ENCODE results near the gene ACTR3C.
"Not testable (repeated sequence)": the region's sequence is repeated elsewhere in the genome, so short reads cannot be mapped to it uniquely, and the experiment has no call there.

The ACTR3C gene

DNA sequence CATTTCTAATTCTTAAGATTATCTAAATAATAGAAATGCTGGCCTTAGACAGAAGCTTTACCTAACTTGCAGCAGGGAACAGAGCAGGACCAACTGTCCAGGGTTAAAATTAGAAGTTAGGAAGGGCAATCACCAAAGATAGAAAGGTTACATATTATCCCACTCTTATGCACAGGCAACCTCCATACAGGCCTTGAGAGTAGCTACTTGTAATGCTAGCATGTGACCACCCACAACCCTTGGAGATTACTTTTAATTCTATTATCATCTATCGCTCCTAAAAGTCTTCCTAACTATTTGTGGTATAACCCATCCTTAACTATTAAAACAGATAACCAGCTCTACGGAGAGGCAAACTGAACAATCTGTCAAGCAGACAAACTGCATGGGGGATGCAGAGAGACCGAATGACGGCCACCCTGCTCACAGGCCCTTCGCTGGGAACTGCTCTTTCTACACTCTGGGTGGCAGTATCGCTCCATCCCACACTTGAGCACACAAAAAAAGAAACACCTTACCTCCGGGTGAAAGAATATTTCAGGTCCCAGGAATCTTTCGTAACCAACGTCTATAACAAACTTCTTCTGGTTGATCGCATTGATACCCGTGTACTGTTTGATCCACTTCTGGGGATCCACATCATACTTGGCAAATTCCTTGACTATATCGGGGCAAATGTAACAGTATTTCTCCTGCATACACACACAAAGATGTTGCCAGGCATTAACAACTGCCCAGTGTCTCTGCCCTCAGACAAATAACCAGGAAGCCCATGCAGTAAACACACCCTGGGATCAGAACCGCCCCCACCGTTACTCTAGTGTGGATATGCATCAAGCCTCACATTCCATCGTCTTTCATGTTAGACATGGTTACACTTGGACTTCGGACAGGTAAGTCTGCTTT lies 37.2 kb downstream of the ACTR3C start:
- H3K9ac ChIP-seq (ENCODE audit: low read depth, low read length); H3K27me3 ChIP-seq (ENCODE audit: control insufficient read depth, insufficient read depth, low read length); H3K4me3 ChIP-seq (ENCODE audit: low read depth, low read length); H3K4me1 ChIP-seq (ENCODE audit: control insufficient read depth, insufficient read depth, low read length); H3K9me3 ChIP-seq (ENCODE audit: control insufficient read depth, insufficient read depth, low read length); H3K36me3 ChIP-seq (ENCODE audit: control insufficient read depth, insufficient read depth, low read length): not testable (repeated sequence)

- not testable (repeated sequence) for H3K4me1 ChIP-seq (ENCODE audit: control insufficient read depth, insufficient read depth, low read length)
Observed at GRCh38 chr7:150283608-150284007, 39.7 kb downstream of the ACTR3C start.

DNA sequence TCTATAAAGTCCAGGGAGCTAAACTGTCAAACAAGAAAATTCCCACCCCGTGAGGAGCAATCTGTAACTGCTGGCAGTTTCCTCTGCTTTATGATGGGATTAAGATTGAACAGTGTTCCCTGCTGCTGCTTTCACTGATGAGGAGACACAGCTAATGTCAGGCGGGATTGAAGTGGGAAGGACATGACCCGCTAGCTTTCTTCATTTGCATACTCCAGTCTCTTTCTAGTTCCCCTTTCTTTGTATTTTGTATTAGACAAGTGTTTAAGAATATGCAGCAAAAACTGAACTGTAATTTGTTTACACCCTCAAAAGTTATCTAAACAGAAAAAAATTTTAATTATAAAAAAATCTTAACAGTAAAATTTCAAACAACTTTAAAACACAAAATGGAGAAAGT lies 40.2 kb downstream of the ACTR3C start:
- not testable (repeated sequence) for H3K36me3 ChIP-seq (ENCODE audit: control insufficient read depth, insufficient read depth, low read length); H3K9me3 ChIP-seq (ENCODE audit: control insufficient read depth, insufficient read depth, low read length); H3K27me3 ChIP-seq (ENCODE audit: control insufficient read depth, insufficient read depth, low read length); H3K4me3 ChIP-seq (ENCODE audit: low read depth, low read length); H3K4me1 ChIP-seq (ENCODE audit: control insufficient read depth, insufficient read depth, low read length); H3K9ac ChIP-seq (ENCODE audit: low read depth, low read length)

More at GRCh38 chr7:150283608-150284007, 39.7 kb downstream of the ACTR3C start:
- not testable (repeated sequence) for H3K9me3 ChIP-seq (ENCODE audit: control insufficient read depth, insufficient read depth, low read length); H3K4me3 ChIP-seq (ENCODE audit: low read depth, low read length); H3K9ac ChIP-seq (ENCODE audit: low read depth, low read length); H3K27me3 ChIP-seq (ENCODE audit: control insufficient read depth, insufficient read depth, low read length); H3K36me3 ChIP-seq (ENCODE audit: control insufficient read depth, insufficient read depth, low read length)

- H3K4me1 ChIP-seq (ENCODE audit: control insufficient read depth, insufficient read depth, low read length); H3K9me3 ChIP-seq (ENCODE audit: control insufficient read depth, insufficient read depth, low read length); H3K27me3 ChIP-seq (ENCODE audit: control insufficient read depth, insufficient read depth, low read length); H3K36me3 ChIP-seq (ENCODE audit: control insufficient read depth, insufficient read depth, low read length); H3K9ac ChIP-seq (ENCODE audit: low read depth, low read length); H3K4me3 ChIP-seq (ENCODE audit: low read depth, low read length): not testable (repeated sequence)
Observed at GRCh38 chr7:150281681-150282403, 41.5 kb downstream of the ACTR3C start.

DNA sequence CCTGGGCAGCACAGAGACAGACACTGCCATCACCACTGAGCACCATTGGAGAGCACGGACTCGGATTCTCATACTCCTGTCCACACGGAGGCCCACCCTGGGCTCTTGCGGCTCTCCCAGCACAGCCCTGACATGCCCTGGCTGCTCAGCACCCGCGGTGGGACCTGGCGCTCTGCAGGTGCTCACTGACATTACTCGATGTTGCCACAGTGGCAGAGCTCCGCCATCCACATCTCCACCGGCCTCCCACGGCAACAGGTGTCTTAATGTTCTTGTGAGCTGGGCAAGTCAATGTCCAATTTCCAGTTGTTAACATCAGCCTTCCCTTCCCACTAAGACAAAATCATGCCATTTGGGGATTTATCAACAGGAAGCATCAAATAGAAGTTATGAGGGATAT lies 45.0 kb downstream of the ACTR3C start:
- H3K9me3 ChIP-seq (ENCODE audit: control insufficient read depth, insufficient read depth, low read length); H3K4me3 ChIP-seq (ENCODE audit: low read depth, low read length); H3K9ac ChIP-seq (ENCODE audit: low read depth, low read length); H3K36me3 ChIP-seq (ENCODE audit: control insufficient read depth, insufficient read depth, low read length); H3K4me1 ChIP-seq (ENCODE audit: control insufficient read depth, insufficient read depth, low read length); H3K27me3 ChIP-seq (ENCODE audit: control insufficient read depth, insufficient read depth, low read length): not testable (repeated sequence)

DNA sequence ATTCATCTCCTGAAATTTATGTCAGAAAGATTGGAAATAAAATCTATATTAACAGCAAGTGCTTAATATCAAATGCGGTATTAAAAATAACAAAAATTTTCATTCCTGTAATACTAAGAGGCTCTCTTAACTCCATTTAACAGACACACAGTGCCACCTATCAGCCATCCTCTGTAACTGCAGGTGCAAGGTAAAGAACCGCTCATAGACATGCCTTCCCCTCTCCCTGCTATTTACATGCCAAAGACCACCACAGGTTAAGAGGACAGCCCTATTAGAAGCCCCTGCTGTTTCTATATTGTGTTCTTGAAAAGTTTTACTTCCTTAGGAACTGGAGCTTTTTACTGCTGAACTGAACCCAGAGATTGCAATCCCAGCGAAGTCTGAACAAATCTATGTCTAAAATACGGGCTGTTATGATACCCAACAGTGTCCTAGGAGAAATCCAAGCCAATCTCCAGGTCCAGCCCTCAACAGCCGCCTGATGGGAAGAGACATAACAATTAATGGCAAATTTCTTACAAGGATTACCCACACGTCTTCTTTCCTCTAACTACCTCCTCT lies 47.1 kb downstream of the ACTR3C start:
- not testable (repeated sequence) for H3K9ac ChIP-seq (ENCODE audit: low read depth, low read length); H3K36me3 ChIP-seq (ENCODE audit: control insufficient read depth, insufficient read depth, low read length); H3K4me1 ChIP-seq (ENCODE audit: control insufficient read depth, insufficient read depth, low read length); H3K9me3 ChIP-seq (ENCODE audit: control insufficient read depth, insufficient read depth, low read length); H3K4me3 ChIP-seq (ENCODE audit: low read depth, low read length); H3K27me3 ChIP-seq (ENCODE audit: control insufficient read depth, insufficient read depth, low read length)

DNA sequence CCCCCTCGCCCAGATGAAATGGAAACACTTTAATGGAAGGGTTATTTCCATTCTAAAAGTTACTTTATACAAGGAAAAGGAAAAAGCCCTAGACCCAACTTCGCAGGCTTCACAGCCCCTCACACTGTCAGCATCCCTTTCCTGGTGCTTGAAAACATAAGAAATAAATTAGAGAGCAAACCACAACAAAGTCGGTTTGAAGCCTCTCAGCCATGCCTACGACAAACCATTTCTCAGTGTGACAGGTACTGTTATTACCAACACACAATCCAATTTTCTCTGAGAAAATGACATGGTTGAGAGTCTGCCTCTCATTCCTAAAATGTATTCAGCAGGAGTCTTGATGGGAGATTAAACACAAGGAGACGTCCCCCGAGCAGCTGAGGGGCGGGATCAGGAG lies 51.4 kb downstream of the ACTR3C start:
- not testable (repeated sequence) for H3K9ac ChIP-seq (ENCODE audit: low read depth, low read length); H3K9me3 ChIP-seq (ENCODE audit: control insufficient read depth, insufficient read depth, low read length); H3K27me3 ChIP-seq (ENCODE audit: control insufficient read depth, insufficient read depth, low read length); H3K4me1 ChIP-seq (ENCODE audit: control insufficient read depth, insufficient read depth, low read length); H3K4me3 ChIP-seq (ENCODE audit: low read depth, low read length); H3K36me3 ChIP-seq (ENCODE audit: control insufficient read depth, insufficient read depth, low read length)

- H3K4me3 ChIP-seq (ENCODE audit: low read depth, low read length); H3K4me1 ChIP-seq (ENCODE audit: control insufficient read depth, insufficient read depth, low read length); H3K36me3 ChIP-seq (ENCODE audit: control insufficient read depth, insufficient read depth, low read length); H3K9ac ChIP-seq (ENCODE audit: low read depth, low read length); H3K27me3 ChIP-seq (ENCODE audit: control insufficient read depth, insufficient read depth, low read length); H3K9me3 ChIP-seq (ENCODE audit: control insufficient read depth, insufficient read depth, low read length): not testable (repeated sequence)
Observed at GRCh38 chr7:150270101-150270824, 53.1 kb downstream of the ACTR3C start.

GRCh38 chr7:150268798-150269197 lies 54.5 kb downstream of the ACTR3C start:
- not testable (repeated sequence) for H3K9ac ChIP-seq (ENCODE audit: low read depth, low read length); H3K4me3 ChIP-seq (ENCODE audit: low read depth, low read length); H3K4me1 ChIP-seq (ENCODE audit: control insufficient read depth, insufficient read depth, low read length); H3K36me3 ChIP-seq (ENCODE audit: control insufficient read depth, insufficient read depth, low read length); H3K9me3 ChIP-seq (ENCODE audit: control insufficient read depth, insufficient read depth, low read length); H3K27me3 ChIP-seq (ENCODE audit: control insufficient read depth, insufficient read depth, low read length)

- H3K9ac ChIP-seq (ENCODE audit: low read depth, low read length); H3K4me3 ChIP-seq (ENCODE audit: low read depth, low read length); H3K36me3 ChIP-seq (ENCODE audit: control insufficient read depth, insufficient read depth, low read length); H3K4me1 ChIP-seq (ENCODE audit: control insufficient read depth, insufficient read depth, low read length); H3K9me3 ChIP-seq (ENCODE audit: control insufficient read depth, insufficient read depth, low read length); H3K27me3 ChIP-seq (ENCODE audit: control insufficient read depth, insufficient read depth, low read length): not testable (repeated sequence)
Observed at GRCh38 chr7:150268287-150268686, 55.1 kb downstream of the ACTR3C start.

DNA sequence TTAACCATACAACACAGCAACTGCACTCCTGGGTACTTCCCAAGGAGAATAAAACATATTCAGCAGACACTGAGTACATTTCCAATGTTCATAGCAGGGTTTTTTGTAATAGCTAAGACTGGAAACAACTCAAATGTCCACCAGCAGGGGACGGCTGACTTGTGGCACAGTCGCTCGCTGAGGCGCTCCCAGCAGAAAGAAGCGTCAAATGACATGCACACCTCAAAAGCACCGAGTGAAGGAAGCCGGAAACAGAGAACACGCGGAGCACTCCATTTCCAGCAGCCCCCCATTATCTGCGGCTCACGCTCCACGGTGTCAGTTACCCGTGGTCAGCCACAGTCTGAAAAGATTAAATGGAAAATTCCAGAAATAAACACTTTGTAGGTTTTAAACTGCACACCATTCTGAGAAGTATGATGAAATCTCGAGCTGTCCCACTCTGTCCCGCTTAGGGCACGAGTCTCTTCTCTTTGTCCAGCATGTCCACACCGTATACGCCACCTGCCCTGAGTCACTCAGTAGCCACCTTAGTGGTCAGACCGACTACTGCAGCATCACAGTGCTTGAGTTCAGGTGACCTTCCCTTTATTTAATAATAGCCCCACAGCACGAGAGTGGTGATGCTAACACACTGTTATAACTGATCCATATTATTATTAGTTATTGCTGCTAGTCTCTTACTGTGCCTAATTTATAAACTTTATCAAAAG lies 56.2 kb downstream of the ACTR3C start:
- H3K27me3 ChIP-seq (ENCODE audit: control insufficient read depth, insufficient read depth, low read length); H3K9ac ChIP-seq (ENCODE audit: low read depth, low read length); H3K36me3 ChIP-seq (ENCODE audit: control insufficient read depth, insufficient read depth, low read length); H3K9me3 ChIP-seq (ENCODE audit: control insufficient read depth, insufficient read depth, low read length); H3K4me3 ChIP-seq (ENCODE audit: low read depth, low read length); H3K4me1 ChIP-seq (ENCODE audit: control insufficient read depth, insufficient read depth, low read length): not testable (repeated sequence)
